Muscle of back (tissue), 11 donors: ENCODE results near the gene IP6K3. TPM values are rescaled to one million over a fixed set of nuclear protein-coding genes. Genes with fewer than 3 reads are reported as not detected.

ENCODE experiments used
- DNase-seq, 3 donors: peaks; one replicate each; pipeline versions ENCODE4 v3.0.0 to v3.0.0-alpha.2; 2013
- polyA plus RNA-seq, 10 donors: library from polyadenylated mRNA; unstranded; fragments of 120-200 nt; gene quantifications; one replicate each; pipeline ENCODE4 v1.2.1, GENCODE V29; 2013; ENCODE audit not compliant: insufficient read length in 10 of 10

IP6K3 gene
- polyA plus RNA-seq, 10 donors: 10.5 to 31.0 (median 25.4) TPM

DNA sequence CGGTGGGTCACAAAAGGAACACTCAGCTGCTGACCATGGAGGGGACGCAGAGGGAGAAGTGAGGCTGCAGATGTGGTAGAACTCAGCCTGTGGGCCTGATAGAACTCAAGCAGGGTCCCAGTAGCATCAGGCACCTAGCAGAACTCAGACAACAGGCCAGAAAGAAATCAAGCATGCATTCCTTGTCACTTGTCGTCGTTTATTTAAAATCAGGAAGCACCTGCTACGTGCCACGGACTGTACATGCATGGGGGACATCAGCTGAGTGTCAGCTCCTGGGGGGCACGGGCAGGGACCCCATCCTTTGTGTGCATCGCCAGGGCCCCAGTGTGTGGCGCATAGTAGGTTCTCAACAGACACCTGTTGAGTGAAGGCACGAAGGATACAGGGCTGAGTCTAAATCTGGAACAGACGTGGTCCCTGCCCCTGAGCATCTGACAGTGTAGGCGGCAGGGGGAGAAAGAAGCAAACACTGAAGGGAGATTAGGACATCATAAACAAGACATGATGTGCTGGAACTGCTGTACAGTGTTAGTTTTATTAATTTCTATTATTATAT is 67.7 kb downstream of the IP6K3 start:
- no peak for DNase-seq

DNA sequence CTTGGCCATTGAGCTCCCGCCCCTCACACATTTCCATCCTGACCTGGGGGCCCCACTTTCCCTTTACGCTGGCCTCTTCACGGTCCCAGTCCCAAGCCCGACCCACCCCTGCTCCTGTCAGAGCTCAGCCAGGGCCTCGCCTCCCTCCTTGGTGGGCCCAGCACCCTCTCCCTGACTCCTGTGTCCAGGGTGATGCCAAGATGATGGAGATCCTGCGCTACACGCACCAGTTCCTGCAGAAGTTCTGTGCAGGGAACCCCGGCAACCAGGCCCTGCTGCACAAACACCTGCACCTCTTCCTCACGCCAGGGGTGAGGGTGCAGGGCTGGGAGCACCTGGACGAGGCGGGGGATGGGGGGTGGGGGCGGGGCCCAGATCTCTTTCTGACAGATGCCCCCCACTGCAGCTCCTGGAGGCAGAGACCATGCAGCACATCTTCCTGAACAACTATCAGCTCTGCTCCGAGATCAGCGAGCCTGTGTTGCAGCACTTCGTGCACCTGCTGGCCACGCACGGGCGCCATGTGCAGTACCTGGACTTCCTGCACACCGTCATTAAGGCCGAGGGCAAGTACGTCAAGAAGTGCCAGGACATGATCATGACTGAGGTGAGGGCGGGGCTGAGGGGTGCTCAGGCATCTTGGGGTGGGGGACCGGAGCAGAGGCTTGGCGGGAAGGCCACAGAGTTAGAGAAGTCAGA is 68.3 kb downstream of the IP6K3 start:
- no peak for DNase-seq

DNA sequence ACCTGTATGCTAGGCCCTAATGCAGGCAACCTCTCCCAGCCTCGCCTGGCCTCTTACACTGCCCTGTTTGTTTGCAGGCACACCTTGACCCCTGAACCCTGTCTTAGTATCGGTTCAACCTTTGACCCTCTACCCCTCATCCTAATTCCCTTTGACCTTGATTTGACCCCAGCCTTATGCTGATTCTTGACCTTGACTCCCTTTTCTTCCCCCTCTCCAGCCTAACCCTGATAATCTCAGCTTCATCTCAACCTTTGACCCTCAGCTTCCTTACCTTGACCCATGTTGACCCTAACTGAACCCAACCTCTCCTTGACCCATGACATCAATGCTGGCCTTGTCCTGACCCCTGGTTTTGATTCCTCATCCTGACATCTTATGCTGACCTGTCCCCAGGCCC is 69.0 kb downstream of the IP6K3 start:
- no peak for DNase-seq

DNA sequence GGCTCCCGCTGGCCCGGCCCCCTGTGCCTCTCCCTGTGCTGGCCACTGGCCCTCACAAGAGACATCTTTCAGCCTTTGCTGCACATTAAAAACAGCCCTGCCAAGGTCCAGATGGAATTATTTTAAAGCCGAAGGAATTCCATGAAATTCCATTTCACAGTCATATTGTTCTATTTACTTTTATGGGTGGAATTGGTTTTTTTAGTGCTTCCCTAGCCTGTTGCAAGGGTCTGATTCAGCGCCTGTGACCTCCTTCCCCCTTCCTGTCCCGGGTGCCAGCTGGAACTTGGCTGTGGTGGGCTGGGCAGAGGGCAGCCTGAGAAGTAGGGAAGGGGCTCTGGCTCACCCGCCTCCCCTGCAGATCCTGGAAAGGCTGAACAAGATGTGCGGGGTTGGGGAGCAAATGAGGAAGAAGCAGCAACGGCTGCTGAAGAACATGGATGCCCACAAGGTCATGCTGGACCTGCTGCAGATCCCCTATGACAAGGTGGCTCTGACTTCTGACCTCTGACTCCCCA is 69.5 kb downstream of the IP6K3 start:
- peak in 2 of 3 donors; percentile 31 to 64 for DNase-seq

DNA sequence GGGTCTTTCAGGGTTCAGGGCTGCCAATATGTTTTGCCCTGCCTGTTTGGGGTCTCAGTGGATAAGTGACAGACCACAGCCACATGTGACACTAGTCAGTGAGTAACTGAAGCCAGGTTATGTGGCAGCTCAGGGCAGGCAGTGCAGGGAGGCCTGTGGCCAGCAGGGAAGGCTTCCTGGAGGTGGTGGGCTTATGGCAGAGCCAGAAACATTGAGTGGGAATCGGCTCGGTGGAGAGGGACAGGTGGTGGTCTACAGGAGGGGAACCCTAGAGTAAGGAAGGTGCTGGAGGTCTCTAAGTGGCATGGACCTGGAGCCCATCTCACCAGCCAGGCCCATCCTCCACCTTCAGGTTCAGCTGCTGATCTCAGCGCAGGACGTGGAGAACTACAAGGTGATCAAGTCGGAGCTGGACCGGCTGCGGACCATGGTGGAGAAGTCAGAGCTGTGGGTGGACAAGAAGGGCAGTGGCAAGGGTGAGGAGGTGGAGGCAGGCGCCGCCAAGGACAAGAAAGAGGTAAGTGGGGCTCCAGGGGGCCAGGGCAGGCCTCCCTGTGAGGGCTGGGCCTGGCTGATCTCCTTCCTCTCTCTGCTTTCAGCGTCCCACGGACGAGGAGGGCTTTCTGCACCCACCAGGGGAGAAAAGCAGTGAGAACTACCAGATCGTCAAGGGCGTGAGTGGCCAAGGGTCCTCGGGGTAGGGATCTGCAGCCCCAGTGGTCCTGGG is 70.1 kb downstream of the IP6K3 start:
- no peak for DNase-seq

DNA sequence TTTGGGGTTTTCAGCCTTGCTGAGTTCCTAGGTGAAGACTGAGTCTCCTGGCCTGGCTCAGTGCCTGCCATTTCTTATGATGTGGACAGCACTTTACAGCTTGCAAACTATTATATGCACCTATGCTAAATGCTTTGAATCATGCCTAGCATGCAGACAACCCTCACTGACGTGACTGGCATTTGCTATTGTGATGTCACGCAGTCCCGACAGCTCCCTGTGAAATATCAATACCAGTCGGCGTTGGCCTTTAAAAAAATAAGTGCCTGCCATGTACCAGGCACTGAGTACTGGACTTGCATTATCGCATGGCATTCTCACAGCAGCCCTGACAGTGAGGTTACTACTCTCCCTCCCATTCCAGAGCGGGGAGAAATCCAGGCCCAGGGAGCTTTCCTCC is 70.7 kb downstream of the IP6K3 start:
- no peak for DNase-seq

DNA sequence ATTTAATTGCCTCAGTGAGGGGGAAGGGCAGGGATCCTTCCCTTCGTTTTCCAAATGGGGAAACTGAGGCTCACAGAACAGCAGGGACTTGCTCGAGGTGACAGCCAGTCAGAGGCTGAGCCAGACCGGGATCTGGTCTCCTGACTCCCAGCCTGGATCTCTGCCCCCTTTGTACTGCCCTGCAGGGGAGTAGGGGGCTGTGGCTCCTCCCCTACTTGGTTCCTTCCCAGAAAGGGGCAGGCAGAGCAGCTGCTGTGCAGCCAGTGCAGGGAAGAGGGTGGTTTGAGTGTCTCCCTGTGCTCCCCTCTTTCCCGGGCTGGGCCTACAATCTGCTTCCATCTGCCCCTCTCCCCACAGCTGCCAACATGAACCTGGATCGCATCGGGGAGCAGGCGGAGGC is 72.9 kb downstream of the IP6K3 start:
- no peak for DNase-seq

DNA sequence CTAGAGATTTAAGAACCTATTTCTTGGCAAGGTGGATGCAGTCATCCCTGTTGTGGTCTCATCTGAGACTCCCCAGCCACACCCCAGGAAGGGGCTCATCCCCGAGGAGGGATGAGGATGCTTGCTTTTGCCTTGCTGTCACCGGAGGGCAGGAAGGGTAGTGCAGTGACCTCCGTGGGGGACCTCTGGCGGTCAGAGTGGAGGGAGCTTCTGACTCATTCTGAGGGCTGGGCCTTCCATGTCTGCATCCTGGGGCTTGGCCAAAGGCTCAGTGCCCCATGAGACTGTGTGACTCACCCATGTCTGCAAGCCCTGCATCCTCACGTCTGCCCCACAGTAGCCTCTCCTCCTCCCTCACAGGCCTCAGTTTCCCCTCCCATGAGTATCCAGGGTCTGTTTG is 73.9 kb downstream of the IP6K3 start:
- DNase-seq: peak; percentile 73 to 83 (median 73)

DNA sequence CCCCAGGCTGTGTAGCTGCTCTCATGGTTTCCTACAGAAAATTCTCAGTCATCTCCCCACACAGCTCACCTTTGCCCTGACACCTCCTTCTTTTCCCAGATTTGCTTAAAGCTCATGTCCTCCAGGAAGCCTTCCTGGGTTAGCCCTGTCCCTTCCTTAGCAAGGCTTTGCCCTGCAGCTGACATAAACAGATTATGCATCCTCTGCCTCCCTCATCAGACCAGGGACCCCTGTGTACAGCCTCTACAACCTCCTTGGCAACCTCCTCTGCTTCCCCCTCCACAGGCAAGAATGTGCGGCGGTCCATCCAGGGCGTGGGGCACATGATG is 75.0 kb downstream of the IP6K3 start:
- DNase-seq: no peak

Other genes starting within 250 kb of the IP6K3 start
- gene BAK1, start 166.6 kb downstream of the IP6K3 start, polyA plus RNA-seq: 10 to 100 TPM; 14.4 to 20.8 (median 17.3) TPM
- gene ITPR3, start 125.6 kb downstream of the IP6K3 start, polyA plus RNA-seq: 10 to 100 TPM in 3 of 10 donors, 1 to 10 TPM in 7; 6.3 to 12.6 (median 8.4) TPM
- 10 to 100 TPM; 55.0 to 85.8 (median 69.2) TPM for gene UQCC2, start 35.2 kb downstream of the IP6K3 start, polyA plus RNA-seq
- 10 to 100 TPM; 32.5 to 49.2 (median 38.7) TPM for gene LEMD2, start 42.2 kb upstream of the IP6K3 start, polyA plus RNA-seq
- not detected for gene MLN, start 57.1 kb upstream of the IP6K3 start, polyA plus RNA-seq